SIG-M5 treated with dmso at 0.1 percent for 504 hours (cell line): ENCODE results near the gene NUDT3.

Experiments
- DNase-seq: peaks from one replicate; lab custom pipeline; 2025; ENCODE audit not compliant: unreplicated experiment; lab: John Stamatoyannopoulos, UW

NUDT3 gene

DNA sequence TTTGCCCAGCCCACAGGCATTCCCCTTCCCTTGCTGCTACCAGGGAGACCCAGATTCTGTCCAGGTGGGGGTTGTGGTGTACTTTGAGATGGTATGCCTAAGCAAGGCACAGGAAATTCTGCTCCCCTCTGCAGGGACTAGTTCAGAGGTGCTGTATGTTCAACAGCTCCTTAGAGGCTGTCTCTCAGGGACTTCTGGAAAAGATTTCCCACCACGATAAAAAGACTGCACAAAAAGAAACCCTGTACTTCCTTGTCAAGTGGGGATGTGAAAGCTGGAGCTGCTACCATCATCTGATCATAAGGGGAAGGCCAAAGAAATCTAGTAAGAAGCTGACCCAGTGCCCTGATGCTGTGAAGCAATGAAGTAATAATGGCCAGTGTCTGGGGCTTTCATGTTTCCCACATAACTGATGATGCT is 92.1 kb downstream of the NUDT3 start:
- DNase-seq, result peak; percentile 18

DNA sequence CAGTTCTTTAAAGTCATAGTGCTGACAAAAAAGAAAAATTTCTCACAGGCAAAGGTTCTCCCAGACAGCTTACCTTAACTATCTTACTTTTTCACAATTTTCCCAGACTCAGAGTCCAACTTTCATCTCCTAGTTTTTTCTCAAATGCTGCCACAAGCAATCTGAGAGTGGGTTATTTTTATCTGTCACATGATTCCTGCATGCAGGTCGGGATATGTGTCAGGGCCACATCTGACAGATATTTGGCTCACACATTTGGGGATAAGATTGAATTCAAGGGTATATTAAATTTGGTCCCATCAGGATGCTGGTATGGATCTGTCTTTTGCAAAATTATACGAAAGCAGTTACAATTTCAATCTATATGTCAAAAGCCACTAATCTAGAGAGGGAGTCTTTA is 93.5 kb downstream of the NUDT3 start:
- DNase-seq, result no peak

GRCh38 chr6:34295721-34296120 is 96.7 kb downstream of the NUDT3 start:
- DNase-seq, result no peak

- DNase-seq, result no peak
Measured at GRCh38 chr6:34292954-34293353, 99.5 kb downstream of the NUDT3 start.

DNA sequence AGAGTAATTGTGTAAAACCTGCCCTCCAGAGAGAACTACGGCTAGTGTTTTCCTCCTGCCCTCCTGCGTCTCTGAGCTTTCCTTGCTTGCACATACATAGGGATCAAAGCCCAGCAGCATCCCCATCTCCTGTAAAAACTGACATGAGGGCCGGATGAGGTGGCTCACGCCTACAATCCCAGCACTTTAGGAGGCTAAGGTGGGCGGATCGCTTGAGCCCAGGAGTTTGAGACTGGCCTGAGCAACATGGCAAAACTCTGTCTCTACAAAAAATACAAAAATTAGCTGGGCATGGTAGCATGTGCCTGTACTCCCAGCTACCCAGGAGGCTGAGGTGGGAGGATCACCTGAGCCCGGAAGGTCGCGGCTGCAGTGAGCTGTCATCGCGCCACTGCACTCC is 103.3 kb downstream of the NUDT3 start:
- no peak for DNase-seq

DNA sequence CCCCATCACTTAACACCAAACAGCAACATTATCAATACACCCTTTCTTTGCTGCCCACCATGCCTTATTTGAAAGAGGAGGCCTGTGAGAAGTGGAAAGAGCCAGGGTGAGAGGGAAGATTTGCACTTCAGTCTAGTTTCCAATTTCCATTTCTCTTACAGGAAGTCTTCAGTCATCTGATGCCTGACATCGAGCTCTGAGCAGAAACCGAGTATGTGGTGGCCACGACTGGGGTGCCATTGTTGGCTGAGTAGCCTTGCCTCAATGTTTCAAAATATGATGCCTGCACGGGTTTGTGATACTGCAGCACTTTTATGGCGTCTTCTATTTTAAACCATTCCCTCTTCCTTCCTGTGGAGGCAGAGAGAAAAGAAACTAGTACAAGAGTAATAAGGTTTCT is 103.9 kb downstream of the NUDT3 start:
- no peak for DNase-seq

GRCh38 chr6:34285448-34286164 is 106.9 kb downstream of the NUDT3 start:
- DNase-seq, result no peak

DNA sequence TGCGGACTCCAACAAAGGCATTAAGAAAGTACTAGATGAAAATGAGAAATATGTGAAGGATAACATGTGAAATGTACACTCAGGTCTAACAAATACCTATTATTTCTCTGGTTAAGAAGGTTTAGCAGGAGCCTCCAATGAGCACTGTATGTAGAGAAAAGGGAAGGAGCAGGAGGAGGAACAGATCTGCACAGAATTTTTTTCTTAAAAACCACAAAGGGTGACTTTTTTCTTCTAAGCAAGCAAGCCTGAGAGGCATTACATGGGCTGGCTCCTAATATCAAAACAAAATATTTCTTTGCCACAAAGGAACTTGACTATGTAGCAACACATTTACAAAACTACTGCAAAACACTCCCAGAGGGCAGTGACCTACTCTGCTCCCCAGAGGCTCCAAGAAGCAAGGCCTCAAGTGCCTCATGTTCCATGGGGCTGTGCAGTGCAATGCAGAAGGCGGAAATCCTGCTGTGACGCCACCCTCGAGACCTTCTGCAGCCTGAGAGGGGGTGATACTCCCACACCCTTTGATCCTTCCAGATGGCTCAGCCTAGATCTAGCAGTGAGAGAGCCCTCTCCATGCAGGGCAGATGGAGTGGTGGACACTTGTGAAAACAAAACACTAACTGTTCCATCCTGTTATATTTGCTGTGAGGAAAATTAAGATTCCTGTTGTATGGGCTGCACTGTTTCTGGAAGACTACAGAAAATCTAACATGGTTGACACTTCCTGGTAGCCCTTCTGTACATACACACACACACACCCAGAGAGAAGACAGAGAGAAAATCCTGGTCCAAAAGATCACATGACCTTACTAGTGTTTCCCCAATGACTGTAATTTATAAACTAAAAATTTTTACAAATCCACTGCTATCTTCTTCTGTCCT is 107.7 kb downstream of the NUDT3 start:
- DNase-seq, result peak; percentile 97

DNA sequence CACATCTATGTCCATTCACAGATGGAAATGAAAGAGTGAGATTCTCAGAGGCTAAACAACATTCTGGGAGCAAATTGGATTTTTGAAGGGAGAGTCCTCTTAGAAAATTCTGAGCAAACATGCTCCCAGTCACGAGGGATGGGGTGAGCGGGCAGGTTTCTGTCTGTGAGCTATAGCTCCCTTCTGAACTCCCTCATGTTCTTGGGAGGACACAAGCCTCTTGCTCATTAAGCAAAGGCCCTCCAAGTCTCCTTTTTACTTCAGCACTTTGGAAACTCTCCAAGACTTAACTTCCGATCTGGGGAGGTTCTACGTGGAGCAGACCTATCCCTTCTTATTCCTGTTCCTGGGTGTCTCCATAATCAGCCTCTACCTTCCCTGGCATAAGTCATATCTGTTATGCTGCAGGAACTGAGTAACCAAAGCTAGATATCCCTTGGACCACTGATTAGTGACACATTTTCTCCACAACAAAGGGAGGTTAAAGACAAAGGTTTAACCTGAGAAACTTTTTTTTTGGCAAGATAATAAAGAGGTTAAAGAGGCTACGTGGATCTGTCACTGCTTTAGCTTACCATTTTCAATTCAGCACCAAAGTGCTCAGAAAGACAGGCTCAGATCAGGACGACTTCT is 110.7 kb downstream of the NUDT3 start:
- DNase-seq, result no peak

GRCh38 chr6:34280216-34280615 is 112.3 kb downstream of the NUDT3 start:
- DNase-seq, result no peak

DNA sequence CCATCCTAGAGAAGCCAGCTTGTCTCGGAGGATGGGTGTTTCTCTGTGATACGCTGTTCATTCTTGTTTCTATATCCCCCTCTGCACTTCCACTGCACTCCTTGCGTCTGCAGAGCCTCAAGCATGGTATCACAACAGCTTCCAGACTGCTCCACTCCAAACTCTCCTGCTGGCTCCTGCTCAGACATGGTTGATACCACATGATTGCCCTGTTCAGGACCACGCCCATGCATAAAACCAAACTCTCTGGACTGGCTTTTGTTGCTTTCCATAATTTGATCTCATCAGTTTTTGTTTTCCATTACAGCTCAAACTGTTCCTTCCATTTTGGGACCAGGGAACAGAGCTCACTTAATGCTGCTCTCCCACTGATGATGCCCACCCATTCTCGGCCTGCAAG is 113.6 kb downstream of the NUDT3 start:
- DNase-seq, result no peak

GRCh38 chr6:34277763-34278112 is 114.7 kb downstream of the NUDT3 start:
- no peak for DNase-seq

- DNase-seq, result no peak
Measured at GRCh38 chr6:34276881-34277762, 115.3 kb downstream of the NUDT3 start.

DNA sequence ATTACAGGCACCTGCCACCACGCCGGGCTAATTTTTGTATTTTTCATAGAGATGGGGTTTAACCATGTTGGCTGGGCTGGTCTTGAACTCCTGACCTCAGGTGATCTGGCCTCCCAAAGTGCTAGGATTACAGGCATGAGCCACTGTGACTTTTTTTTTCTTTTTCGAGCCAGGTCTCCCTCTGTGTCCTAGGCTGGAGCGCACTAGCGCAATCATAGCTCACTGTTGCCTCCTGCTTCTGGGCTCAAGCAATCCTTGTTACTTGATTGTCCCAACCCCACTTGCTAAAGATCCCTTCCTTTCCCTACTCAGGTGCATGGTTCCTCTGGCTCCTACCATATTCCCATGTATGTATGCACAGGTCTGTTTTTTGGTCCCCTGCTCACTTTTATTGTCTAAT is 116.3 kb downstream of the NUDT3 start:
- DNase-seq, result no peak

GRCh38 chr6:34275128-34275804 is 117.2 kb downstream of the NUDT3 start:
- no peak for DNase-seq

DNA sequence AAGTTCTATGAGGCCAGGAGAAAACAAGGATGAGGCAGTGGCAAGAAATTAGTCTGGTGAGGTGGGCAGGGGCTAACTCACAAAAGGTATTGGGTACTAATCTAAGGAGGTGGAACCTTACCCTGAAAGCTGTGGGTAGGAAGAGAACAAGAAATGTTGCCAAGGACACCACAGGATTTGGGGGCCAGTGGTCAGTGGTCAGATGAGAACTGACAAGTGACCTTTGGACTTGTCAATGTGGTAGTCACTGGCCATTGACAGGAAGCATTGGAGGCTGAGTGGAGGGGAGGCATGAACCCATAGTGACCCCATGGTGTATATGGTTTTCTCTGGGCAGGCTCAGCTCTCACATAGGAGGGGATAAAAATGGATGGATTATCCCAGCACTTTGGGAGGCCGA is 118.3 kb downstream of the NUDT3 start:
- no peak for DNase-seq

DNA sequence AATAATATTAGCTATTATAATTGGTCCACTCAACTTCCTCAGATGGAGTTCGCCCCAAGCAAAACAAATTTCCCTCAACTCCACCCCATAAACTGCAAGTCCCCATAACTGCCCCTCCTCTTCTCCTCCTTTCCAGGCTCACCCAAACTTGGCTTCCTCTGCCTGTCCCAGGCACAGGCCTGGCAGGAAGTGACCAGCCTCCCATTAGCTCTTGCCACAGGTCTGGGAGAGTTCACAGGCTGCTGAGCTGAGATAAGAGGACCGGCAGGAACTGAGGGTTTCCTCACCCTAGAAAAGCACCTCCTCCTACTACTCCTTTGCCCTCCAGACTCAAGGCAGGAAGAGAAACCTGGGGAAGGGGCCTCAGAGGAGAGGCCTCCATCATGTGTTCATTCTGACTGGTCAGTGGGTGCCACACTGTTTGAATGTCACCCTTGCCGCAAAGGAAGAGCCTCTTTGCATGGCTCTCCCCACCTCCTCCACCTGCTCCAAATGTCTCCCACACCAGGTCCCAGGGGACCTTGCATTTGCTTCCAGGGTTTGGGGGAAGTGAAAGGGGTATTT is 119.1 kb downstream of the NUDT3 start:
- DNase-seq, result no peak

DNA sequence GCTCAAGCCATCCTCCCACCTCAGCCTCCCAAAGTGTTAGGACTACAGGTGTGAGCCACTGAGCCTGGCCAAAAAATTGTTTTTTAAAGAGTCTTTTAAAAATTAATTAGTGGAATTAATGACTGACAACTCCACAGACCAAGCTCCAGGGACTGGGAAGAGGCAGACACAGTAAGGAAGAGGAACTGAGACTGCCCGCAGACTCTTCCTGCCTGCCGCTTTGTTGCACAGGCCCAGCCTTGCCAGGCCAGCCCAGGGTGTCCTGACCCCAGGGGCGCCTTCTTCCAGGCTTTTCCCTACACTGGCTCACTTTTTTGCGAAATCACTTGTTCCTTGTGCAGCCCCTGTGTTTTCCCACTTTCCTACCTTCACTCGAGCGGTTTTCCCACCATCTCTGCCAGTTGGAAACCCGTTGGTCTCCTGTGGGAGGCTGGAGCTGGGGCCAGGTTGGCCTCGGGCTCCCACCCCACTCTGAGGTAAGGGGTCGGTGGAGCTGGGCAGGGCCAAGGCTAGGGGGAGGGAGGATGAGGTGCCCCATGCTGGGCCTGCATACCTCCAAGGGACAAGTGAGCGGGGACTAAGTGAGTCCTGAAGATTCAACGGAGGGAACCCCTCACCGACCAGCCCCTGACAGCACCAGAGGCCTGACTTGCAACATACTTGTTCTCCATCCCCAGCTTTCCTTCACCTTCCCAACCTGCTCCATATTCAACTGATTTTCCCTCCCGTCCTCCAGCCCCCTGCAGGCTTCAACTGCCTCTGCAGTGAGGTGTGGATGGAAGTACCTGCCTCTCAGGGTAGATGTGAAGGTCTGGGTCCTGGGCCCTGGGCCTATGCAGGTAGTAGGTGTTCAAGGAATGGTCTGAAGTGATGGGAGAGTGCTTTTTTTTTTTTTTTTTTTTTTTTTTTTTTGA is 120.2 kb downstream of the NUDT3 start:
- peak; percentile 28 for DNase-seq
